Stimulated activated CD8-positive, alpha-beta memory T cell treated with anti-CD3 and anti-CD28 coated beads, Interleukin-7, amount 100 ng/mL, for 1 hour (primary cell): ENCODE data around the gene TNFRSF12A.
"Not testable (repeated sequence)": the region's sequence is repeated elsewhere in the genome, so short reads cannot be mapped to it uniquely, and the experiment has no call there.

Experiments
- DNase-seq, 2 donors: peaks; one replicate each; pipeline ENCODE4 v3.0.0-alpha.2; 2020; ENCODE audit warnings: low read depth in 2 of 2

TNFRSF12A gene

DNA sequence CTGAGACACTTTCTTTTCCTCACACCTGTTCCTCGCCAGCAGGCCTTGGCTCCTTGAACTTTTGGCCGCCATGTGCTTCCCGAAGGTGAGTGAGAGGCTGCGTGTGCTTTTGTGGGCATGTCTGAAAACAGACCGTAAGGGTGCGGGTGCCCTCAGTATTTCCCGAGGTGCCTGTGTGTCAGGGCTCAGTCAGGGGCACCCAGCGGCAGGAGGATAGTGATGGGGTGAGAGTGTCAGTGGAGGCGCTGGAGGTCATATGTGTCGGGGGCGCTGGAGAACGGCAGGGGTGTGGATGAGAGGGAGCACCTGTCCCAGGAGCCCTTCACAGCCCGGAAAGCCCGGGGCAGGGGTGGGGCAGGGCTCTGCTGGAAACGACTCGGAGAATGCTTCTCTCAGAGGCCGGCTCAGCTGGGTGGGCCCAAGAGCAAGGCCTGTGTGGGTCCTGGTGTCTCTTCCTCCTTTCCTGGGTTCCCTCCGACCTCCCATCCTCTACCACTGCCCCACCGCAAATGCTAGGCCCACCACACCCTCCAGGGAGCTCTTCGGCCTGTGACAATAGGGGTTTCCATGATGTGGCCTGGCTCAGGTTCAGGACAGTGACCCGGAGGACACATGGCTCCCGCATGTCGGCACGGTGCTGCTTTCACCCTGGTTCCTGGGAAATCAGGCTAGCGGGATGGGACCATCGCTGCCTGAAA is 45.7 kb downstream of the TNFRSF12A start:
- DNase-seq = no peak

GRCh38 chr16:3066440-3066748 is 46.2 kb downstream of the TNFRSF12A start:
- no peak for DNase-seq

- DNase-seq = no peak
These were observed 48.3 kb downstream of the TNFRSF12A start for GRCh38 chr16:3068487-3068886.

GRCh38 chr16:3069146-3069545 is 49.0 kb downstream of the TNFRSF12A start:
- DNase-seq = not testable (repeated sequence)

GRCh38 chr16:3070608-3071111 is 50.5 kb downstream of the TNFRSF12A start:
- no peak for DNase-seq

DNA sequence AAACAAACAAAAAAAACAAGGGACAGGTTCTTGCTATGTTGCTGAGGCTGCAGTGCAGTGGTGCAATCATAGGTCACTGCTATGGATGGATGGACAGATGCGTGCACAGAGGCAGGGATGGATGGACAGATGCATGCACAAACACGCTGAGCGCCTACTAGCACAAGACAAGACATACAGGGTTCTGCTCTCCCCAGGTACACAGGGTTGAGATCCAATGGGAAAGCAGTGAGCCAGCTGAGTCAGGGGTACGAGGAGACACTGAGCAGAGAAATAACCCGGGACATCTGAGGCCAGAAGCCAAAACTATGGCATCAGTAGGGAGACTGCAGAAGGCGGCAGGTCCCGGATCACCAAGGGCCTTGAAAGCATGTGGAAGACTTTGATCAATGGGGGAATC is 51.5 kb downstream of the TNFRSF12A start:
- DNase-seq = no peak
